HG02798 (cell line): ENCODE measurements around the gene RILPL2.
"Not testable (repeated sequence)": the region's sequence is repeated elsewhere in the genome, so short reads cannot be mapped to it uniquely, and the experiment has no call there.

ENCODE experiments used
- ATAC-seq: cut with Tn5 transposase; IDR thresholded peaks from one replicate; pipeline ENCODE4 v1.9.1; 2021; ENCODE audit warnings: mild to moderate bottlenecking; ENCODE audit not compliant: unreplicated experiment, poor library complexity

RILPL2 gene

DNA sequence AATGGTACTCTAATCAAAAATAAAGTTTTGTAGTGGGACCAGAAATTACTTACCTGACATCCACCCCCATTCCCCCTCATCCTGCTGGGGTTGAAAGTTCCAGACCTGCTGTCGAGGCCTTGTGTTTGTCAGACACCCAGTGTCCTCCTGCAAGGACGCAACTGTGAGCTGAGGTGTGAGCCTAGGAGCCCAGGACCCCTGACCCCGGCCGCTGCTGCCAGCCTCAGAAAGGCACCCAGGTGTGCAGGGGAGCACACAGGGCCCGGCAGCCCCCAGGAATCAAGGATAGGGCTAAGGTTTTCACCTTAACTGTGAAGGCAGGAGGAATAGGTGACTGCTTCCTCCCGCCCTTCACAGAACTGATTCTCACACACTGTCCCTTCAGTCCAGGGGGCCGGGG, 27.9 kb downstream of the RILPL2 start:
- not testable (repeated sequence) for ATAC-seq

DNA sequence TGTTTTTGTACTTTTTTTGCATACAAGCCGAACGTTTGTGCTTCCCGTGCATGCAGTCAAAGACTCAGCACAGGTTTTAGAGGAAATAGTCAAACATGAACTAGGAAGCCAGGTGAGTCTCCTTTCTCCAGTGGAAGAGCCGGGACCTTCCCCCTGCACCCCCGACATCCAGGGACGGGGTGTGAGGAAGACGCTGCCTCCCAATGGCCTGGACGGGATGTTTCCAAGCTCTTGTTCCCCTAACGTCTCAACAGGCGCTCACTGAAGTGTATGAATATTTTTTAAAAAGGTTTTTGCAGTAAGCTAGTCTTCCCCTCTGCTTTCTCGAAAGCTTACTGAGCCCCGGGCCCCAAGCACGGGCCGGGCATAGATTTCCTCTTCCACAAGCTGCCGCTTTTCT, 28.6 kb downstream of the RILPL2 start:
- ATAC-seq: not testable (repeated sequence)

- not testable (repeated sequence) for ATAC-seq
These were observed 29.2 kb downstream of the RILPL2 start for GRCh38 chr12:123407269-123407668.

GRCh38 chr12:123404581-123404980, 31.9 kb downstream of the RILPL2 start:
- no peak for ATAC-seq

GRCh38 chr12:123401753-123402683, 34.5 kb downstream of the RILPL2 start:
- no peak for ATAC-seq

GRCh38 chr12:123399255-123399617, 37.2 kb downstream of the RILPL2 start:
- no peak for ATAC-seq

GRCh38 chr12:123398550-123399254, 37.8 kb downstream of the RILPL2 start:
- no peak for ATAC-seq

GRCh38 chr12:123398177-123398549, 38.3 kb downstream of the RILPL2 start:
- no peak for ATAC-seq

- ATAC-seq: no peak
These were observed 39.1 kb downstream of the RILPL2 start for GRCh38 chr12:123397400-123397799.

- ATAC-seq: no peak
These were observed 39.5 kb downstream of the RILPL2 start for GRCh38 chr12:123396954-123397353.

DNA sequence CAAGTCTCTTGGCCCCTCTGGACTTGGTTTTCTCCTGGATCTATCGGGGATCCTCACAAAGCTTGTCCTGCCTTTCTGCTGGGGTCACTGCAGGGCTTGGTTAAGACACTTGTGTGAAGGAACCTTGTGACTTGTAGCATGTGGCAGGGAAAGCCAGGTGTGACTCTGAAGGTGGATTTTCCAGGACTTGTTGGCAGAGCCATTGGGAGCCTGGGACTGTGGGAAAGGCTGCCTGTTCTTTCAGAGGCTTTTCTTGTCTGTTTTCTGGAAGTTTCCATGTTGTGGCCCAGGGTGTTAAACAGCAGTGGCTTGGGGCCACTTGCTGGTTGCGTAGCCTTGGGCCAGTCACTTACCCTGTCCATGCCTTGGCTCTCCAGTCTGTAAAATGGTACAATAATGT, 39.9 kb downstream of the RILPL2 start:
- no peak for ATAC-seq

GRCh38 chr12:123395236-123395635, 41.2 kb downstream of the RILPL2 start:
- ATAC-seq: no peak

DNA sequence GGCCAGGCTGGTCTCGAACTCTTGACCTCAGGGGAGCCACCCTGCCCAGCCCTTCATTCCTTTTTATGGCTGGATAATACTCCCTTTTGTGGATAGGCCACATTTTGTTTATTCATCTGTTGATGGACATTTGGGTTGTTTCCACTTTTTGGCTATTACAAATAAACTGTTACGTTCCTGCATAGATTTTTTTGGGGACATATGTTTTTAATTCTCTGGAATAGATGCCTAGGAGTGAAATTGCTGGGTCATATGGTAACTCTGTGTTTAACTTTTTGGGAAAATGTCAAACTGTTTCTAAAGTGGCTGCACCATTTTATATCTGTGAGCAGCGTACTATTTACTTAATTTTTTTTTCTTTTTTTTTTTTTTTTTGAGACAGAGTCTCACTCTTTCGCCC, 42.7 kb downstream of the RILPL2 start:
- ATAC-seq: no peak

DNA sequence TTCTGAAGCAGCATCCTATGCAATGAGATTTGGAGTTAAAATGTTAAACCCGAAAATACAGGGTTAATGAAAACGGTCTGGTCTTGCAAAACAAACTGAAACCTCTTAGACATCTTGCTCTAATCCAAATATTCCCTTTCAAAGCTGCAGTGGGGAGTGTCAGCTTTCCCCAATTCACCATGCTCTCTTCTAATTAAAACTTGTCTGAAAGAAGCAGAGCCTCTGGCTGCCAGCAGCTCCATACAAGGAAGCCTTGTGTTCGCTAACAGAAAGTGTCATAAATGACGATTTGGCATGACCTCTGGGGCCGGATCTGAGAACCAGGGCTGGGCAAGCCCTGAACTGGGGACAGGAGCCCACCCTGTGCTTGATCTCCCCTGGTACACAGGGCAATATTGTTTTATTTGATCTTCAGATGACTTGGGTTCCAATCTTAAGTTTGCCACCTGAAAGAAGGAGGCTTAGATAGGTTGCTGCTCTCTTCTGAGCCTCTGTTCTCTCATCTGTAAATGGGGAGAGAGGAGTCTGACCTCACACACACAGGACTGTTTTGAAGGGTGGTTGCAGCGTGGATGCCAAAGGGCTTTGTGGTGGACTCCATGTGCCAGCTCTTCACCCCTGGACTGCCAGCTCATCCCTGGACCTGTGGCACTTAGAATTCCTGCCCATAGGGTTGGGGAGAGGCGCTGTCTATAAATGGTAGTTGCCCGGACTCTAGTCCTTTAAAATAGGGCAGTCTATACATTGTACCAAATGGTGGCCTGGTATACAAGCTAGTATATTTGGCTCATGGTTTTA, 44.7 kb downstream of the RILPL2 start:
- no peak for ATAC-seq

DNA sequence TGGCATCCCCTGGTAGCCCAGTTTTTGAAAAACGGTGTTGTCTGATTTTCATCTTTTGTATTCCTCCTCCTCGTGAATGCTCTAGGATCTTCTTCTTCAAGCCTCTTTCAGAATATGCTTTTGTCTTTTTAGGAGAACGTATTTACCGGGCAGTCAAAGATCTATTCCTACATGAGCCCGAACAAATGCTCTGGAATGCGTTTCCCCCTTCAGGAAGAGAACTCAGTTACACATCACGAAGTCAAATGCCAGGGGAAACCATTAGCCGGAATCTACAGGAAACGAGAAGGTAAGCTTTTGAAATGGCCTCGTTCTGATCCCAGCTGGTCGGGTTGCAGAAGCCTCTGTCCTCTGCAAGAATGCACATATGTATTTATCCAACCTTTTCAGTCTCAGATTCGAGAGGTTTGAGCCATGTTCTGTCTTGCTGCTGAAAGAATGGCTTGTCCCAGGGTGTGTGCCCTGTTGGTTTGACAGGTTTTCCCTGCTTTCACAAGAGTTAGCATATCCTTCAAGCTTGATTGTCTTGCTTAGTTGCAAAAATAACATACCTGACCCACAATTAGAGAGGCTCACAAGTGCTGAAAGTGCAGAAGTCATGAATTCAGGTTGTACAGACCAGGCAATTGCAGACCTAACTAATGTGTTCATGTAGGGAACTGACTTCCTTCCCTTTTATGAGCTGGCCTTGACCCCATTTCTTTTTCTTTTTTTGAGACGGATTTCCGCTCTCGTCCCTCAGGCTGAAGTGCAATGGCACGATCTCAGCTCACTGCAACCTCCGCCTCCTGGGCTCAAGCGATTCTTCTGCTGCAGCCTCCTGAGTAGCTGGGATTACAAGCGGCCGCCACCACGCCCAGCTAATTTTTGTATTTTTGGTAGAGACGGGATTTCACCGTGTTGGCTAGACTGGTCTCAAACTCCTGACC, 45.7 kb downstream of the RILPL2 start:
- no peak for ATAC-seq

- peak; percentile 26 for ATAC-seq
These were observed 46.7 kb downstream of the RILPL2 start for GRCh38 chr12:123389560-123390351.

GRCh38 chr12:123388951-123389559, 47.4 kb downstream of the RILPL2 start:
- ATAC-seq: no peak

DNA sequence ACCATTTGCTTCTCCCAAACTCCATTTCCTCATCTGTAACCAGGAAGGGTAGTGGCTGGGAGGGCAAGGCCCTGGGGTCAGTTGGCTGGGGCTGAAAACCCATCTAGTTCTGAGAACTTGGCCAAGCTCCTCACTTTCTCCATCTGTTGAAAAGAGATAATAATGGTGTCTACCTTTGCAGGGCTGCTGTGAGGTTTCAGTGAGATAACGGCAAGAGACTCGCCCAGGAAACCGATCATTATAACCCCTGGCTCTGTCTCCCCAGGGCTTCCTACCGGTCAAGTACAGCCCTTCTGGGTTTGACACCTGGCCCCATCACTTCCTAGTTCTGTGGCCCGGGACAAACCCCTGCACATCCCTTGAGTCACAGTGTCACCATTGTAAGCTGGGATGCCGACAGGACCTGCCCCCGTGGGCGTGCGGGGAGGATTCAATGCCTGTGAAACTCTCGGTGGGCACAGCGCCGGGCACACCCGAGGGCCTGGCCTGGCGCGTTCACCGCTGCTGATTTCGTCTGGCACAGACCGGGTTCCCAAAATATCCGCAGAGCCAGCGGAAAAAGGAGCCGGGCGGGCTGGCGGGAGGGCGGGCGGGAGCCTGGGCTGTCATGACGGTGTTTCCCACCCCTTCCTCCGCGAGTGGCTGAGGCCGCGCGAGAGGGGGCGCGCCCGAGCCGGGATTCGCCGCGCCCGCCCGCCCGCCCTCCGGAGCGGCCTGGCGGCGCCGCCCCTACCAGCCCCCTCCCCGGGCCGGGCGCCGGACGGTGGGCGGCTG, 48.1 kb downstream of the RILPL2 start:
- peak; percentile 49 for ATAC-seq
